ENCODE results near the gene GCNT3. TPM values are rescaled to one million over a fixed set of nuclear protein-coding genes. Genes with fewer than 3 reads are reported as not detected.

Gene GCNT3
- total and polyA plus RNA-seq, 4 donors, result 0.63 to 3.7 (median 2.3) TPM

- no peaks in the 10 kb centered on the region for H3K36me3 ChIP-seq (ENCODE audit: control insufficient read depth in 4 of 4, insufficient read depth in 4 of 4, low read length in 4 of 4)
- H3K4me1 ChIP-seq (ENCODE audit: control insufficient read depth in 5 of 5, insufficient read depth in 5 of 5, low read length in 5 of 5), result peaks cover 0 to 2% (median 0%) of the 10 kb centered on the region in 5 donors
- no peak for TF ChIP-seq CTCF (IDR thresholded peaks at IDR 0.05; ENCODE audit: control extremely low read depth, extremely low read depth)
- H3K9me3 ChIP-seq (ENCODE audit: control insufficient read depth in 4 of 4, insufficient read depth in 3 of 4, low read length in 3 of 4), result peaks cover 0 to 2% (median 0%) of the 10 kb centered on the region in 4 donors
- H3K9ac ChIP-seq (ENCODE audit: insufficient read depth in 1 of 2, low read length in 2 of 2), result no peak overlapping the region
- H3K27ac ChIP-seq (ENCODE audit: low read depth in 1 of 2, low read length in 1 of 2), result no peak overlapping the region
- H3K4me3 ChIP-seq, result no peak overlapping the region
- ATAC-seq (ENCODE audit: insufficient read depth, low FRiP score) (no peak), DNase-seq (no peak)
- H3K27me3 ChIP-seq (ENCODE audit: control insufficient read depth in 3 of 3, insufficient read depth in 3 of 3, low read length in 2 of 3), result no peaks in the 10 kb centered on the region
Measured at GRCh38 chr15:59596640-59597039, 14.9 kb upstream of the GCNT3 start.

GRCh38 chr15:59598461-59598860 is 13.1 kb upstream of the GCNT3 start:
- 88 to 96% methylated on average over 2 of the region's 2 CpGs for WGBS, 2 donors
- TF ChIP-seq CTCF (IDR thresholded peaks at IDR 0.05; ENCODE audit: control extremely low read depth, extremely low read depth), result no peak
- no peak overlapping the region for H3K9ac ChIP-seq (ENCODE audit: insufficient read depth in 1 of 2, low read length in 2 of 2)
- DNase-seq (no peak), ATAC-seq (ENCODE audit: insufficient read depth, low FRiP score) (no peak)
- no peak overlapping the region for H3K4me3 ChIP-seq
- no peaks in the 10 kb centered on the region for H3K27me3 ChIP-seq (ENCODE audit: control insufficient read depth in 3 of 3, insufficient read depth in 3 of 3, low read length in 2 of 3)
- H3K4me1 ChIP-seq (ENCODE audit: control insufficient read depth in 5 of 5, insufficient read depth in 5 of 5, low read length in 5 of 5), result peaks cover 0 to 2% (median 0%) of the 10 kb centered on the region in 5 donors
- no peak overlapping the region for H3K27ac ChIP-seq (ENCODE audit: low read depth in 1 of 2, low read length in 1 of 2)
- peaks cover 0 to 2% (median 0%) of the 10 kb centered on the region in 4 donors for H3K9me3 ChIP-seq (ENCODE audit: control insufficient read depth in 4 of 4, insufficient read depth in 3 of 4, low read length in 3 of 4)
- H3K36me3 ChIP-seq (ENCODE audit: control insufficient read depth in 4 of 4, insufficient read depth in 4 of 4, low read length in 4 of 4), result no peaks in the 10 kb centered on the region

- H3K9me3 ChIP-seq (ENCODE audit: control insufficient read depth in 4 of 4, insufficient read depth in 3 of 4, low read length in 3 of 4), result peaks cover 0 to 3% (median under 1%) of the 10 kb centered on the region in 4 donors
- no peak for ATAC-seq (ENCODE audit: insufficient read depth, low FRiP score)
- H3K4me3 ChIP-seq, result no peak overlapping the region
- peaks cover 0 to 2% (median 0%) of the 10 kb centered on the region in 5 donors for H3K4me1 ChIP-seq (ENCODE audit: control insufficient read depth in 5 of 5, insufficient read depth in 5 of 5, low read length in 5 of 5)
- no peak overlapping the region for H3K9ac ChIP-seq (ENCODE audit: insufficient read depth in 1 of 2, low read length in 2 of 2)
- H3K27ac ChIP-seq (ENCODE audit: low read depth in 1 of 2, low read length in 1 of 2), result no peak overlapping the region
- H3K27me3 ChIP-seq (ENCODE audit: control insufficient read depth in 3 of 3, insufficient read depth in 3 of 3, low read length in 2 of 3), result no peaks in the 10 kb centered on the region
- WGBS, 2 donors, result 81 to 94% methylated on average over 5 of the region's 5 CpGs
- no peaks in the 10 kb centered on the region for H3K36me3 ChIP-seq (ENCODE audit: control insufficient read depth in 4 of 4, insufficient read depth in 4 of 4, low read length in 4 of 4)
- no peak for DNase-seq
- no peak for TF ChIP-seq CTCF (IDR thresholded peaks at IDR 0.05; ENCODE audit: control extremely low read depth, extremely low read depth)
Measured at GRCh38 chr15:59605994-59606393, 5.6 kb upstream of the GCNT3 start.
